Stimulated activated CD8-positive, alpha-beta memory T cell treated with anti-CD3 and anti-CD28 coated beads, Interleukin-7, amount 100 ng/mL, for 1 hour (primary cell): ENCODE measurements around the gene SLC44A4.
"Not testable (repeated sequence)": the region's sequence is repeated elsewhere in the genome, so short reads cannot be mapped to it uniquely, and the experiment has no call there.

Experiments
- DNase-seq, 2 donors: peaks; one replicate each; pipeline ENCODE4 v3.0.0-alpha.2; 2020; ENCODE audit warnings: low read depth in 2 of 2

SLC44A4 gene

GRCh38 chr6:31879901-31880300, 1.1 kb upstream of the SLC44A4 start:
- no peak for DNase-seq

- DNase-seq, result no peak
Measured at GRCh38 chr6:31879143-31879542, 346 bp upstream of the SLC44A4 start.

- no peak for DNase-seq
Measured at GRCh38 chr6:31878222-31878621, 575 bp downstream of the SLC44A4 start.

GRCh38 chr6:31877651-31878161, 1.1 kb downstream of the SLC44A4 start:
- no peak for DNase-seq

GRCh38 chr6:31877125-31877650, 1.6 kb downstream of the SLC44A4 start:
- DNase-seq, result no peak

- DNase-seq, result no peak
Measured at GRCh38 chr6:31876357-31876756, 2.4 kb downstream of the SLC44A4 start.

GRCh38 chr6:31875877-31876276, 2.9 kb downstream of the SLC44A4 start:
- DNase-seq, result no peak

GRCh38 chr6:31874836-31875572, 3.8 kb downstream of the SLC44A4 start:
- DNase-seq, result no peak

- DNase-seq, result no peak
Measured at GRCh38 chr6:31874084-31874670, 4.6 kb downstream of the SLC44A4 start.

GRCh38 chr6:31871046-31871659, 7.6 kb downstream of the SLC44A4 start:
- no peak for DNase-seq

- DNase-seq, result no peak
Measured at GRCh38 chr6:31870385-31870921, 8.3 kb downstream of the SLC44A4 start.

GRCh38 chr6:31869343-31869742, 9.5 kb downstream of the SLC44A4 start:
- DNase-seq, result no peak

GRCh38 chr6:31868658-31868971, 10.2 kb downstream of the SLC44A4 start:
- DNase-seq, result not testable (repeated sequence)

- DNase-seq, result no peak
Measured at GRCh38 chr6:31865205-31866118, 13.3 kb downstream of the SLC44A4 start.

GRCh38 chr6:31864818-31865204, 14.0 kb downstream of the SLC44A4 start:
- no peak for DNase-seq

GRCh38 chr6:31864123-31864562, 14.7 kb downstream of the SLC44A4 start:
- DNase-seq, result not testable (repeated sequence)

- peak; percentile 95 to 96 for DNase-seq
Measured at GRCh38 chr6:31862344-31863235, 16.2 kb downstream of the SLC44A4 start, which contains the start of gene NEU1. TSS of gene NEU1 (minus strand) at chr6:31862821. CDS start at chr6:31862776, 45 bp downstream.

GRCh38 chr6:31861919-31862343, 16.9 kb downstream of the SLC44A4 start:
- DNase-seq, result no peak

- no peak for DNase-seq
Measured at GRCh38 chr6:31861150-31861549, 17.6 kb downstream of the SLC44A4 start.

GRCh38 chr6:31860349-31860748, 18.4 kb downstream of the SLC44A4 start:
- no peak for DNase-seq
